Uterus (tissue), 4 donors: ENCODE data around the gene THEMIS. TPM values are rescaled to one million over a fixed set of nuclear protein-coding genes. Genes with fewer than 3 reads are reported as not detected.

Experiments
- DNase-seq, 2 donors: peaks; one replicate each; pipeline ENCODE4 v3.0.0-alpha.2; 2019 to 2020
- H3K27ac ChIP-seq, 2 donors: fragments of 200-600 bp; sonication (generic); 1 replicate in 1 of 2; 2 replicates in 1 of 2; pipeline ENCODE4 v1.5.1; 2016 to 2018
- H3K27me3 ChIP-seq, 2 donors: fragments of 200-600 bp; sonication (generic); one replicate each; pipeline ENCODE4 v1.5.1; 2018 to 2019; ENCODE audit warnings: control low read depth in 1 of 2
- H3K36me3 ChIP-seq, 2 donors: fragments of 200-600 bp; sonication (generic); one replicate each; pipeline ENCODE4 v1.5.1; 2019; ENCODE audit warnings: control low read depth in 1 of 2
- H3K4me1 ChIP-seq, 2 donors: fragments of 200-600 bp; sonication (generic); one replicate each; pipeline ENCODE4 v1.5.1; 2018 to 2019; ENCODE audit warnings: control low read depth in 1 of 2
- H3K4me3 ChIP-seq, 2 donors: fragments of 200-600 bp; sonication (generic); 1 replicate in 1 of 2; 2 replicates in 1 of 2; pipeline ENCODE4 v1.5.1; 2018 to 2019; ENCODE audit warnings: mild to moderate bottlenecking in 1 of 2
- H3K9me3 ChIP-seq, 2 donors: fragments of 200-600 bp; sonication (generic); one replicate each; pipeline ENCODE4 v1.5.1; 2019; ENCODE audit warnings: control low read depth in 1 of 2
- POLR2A ChIP-seq, 2 donors: fragments of 450-650 bp; IDR thresholded peaks; one replicate each; pipeline ENCODE4 v1.6.1; 2016; ENCODE audit warnings: antibody characterized with exemption in 2 of 2, mild to moderate bottlenecking in 1 of 2, moderate library complexity in 1 of 2
- intact Hi-C: fragments of 100-400 bp; cut with DNase I; formaldehyde crosslinking; loops from one replicate; pipeline ENCODE4 v1.15.1; 2023; ENCODE audit warnings: low total_unique reads
- total RNA-seq, 4 donors: library from RNA; depleted of rRNA in 3 of 4; stranded (reverse); fragments of >200 nt in 3 of 4; gene quantifications; one replicate each; pipeline versions ENCODE4 v1.1.0 to v1.2.4, GENCODE V29; 2014 to 2023
- TF ChIP-seq, protein P1 (sequence below), 4 experiments: fragments of 200-600 bp in 2 of 4; fragments of 450-650 bp in 2 of 4; sonication (generic) in 2 of 4; IDR thresholded peaks; one replicate each; pipeline ENCODE4 v1.5.1; 2016 to 2019; ENCODE audit warnings: antibody characterized with exemption in 4 of 4, mild to moderate bottlenecking in 2 of 4, moderate library complexity in 1 of 4
- donor health status: DM: yes; HTN: yes; CAD: no.

The THEMIS gene
- total RNA-seq, 4 donors from 2014 or later, result 0.21 to 1.6 (median 0.59) TPM; not detected in 1

DNA sequence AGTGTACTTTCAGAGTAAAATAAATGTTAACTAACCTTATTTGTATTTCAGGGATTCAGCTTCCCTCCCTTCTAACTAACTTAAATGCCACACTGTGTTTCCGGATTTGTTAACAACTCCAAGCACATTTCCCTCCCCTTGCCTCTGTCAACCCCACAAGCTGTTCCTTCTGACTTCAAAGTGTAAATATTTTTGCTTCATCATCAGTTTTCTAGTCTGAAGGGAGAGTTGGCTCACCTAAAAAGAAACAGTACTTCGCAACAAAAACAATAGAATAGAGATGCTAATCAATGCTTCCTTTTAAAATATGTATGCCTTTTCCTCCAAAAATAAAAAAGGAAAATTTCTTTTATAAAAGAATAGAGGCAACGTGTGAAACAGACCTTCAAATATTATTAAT, 132.6 kb downstream of the THEMIS start:
- intact Hi-C loops, result no loop called here
- Histone ChIP-seq H3K27ac (no peak overlapping the region), H3K27me3 (no peaks in the 10 kb centered on the region), H3K4me1 (no peaks in the 10 kb centered on the region), H3K36me3 (no peaks in the 10 kb centered on the region), H3K4me3 (no peak overlapping the region), H3K9me3 (no peaks in the 10 kb centered on the region)
- no peak for DNase-seq
- TF ChIP-seq, protein P1, sequence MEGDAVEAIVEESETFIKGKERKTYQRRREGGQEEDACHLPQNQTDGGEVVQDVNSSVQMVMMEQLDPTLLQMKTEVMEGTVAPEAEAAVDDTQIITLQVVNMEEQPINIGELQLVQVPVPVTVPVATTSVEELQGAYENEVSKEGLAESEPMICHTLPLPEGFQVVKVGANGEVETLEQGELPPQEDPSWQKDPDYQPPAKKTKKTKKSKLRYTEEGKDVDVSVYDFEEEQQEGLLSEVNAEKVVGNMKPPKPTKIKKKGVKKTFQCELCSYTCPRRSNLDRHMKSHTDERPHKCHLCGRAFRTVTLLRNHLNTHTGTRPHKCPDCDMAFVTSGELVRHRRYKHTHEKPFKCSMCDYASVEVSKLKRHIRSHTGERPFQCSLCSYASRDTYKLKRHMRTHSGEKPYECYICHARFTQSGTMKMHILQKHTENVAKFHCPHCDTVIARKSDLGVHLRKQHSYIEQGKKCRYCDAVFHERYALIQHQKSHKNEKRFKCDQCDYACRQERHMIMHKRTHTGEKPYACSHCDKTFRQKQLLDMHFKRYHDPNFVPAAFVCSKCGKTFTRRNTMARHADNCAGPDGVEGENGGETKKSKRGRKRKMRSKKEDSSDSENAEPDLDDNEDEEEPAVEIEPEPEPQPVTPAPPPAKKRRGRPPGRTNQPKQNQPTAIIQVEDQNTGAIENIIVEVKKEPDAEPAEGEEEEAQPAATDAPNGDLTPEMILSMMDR (IDR thresholded peaks at IDR 0.05), result no peak
- TF ChIP-seq POLR2A (IDR thresholded peaks at IDR 0.05), result no peak

DNA sequence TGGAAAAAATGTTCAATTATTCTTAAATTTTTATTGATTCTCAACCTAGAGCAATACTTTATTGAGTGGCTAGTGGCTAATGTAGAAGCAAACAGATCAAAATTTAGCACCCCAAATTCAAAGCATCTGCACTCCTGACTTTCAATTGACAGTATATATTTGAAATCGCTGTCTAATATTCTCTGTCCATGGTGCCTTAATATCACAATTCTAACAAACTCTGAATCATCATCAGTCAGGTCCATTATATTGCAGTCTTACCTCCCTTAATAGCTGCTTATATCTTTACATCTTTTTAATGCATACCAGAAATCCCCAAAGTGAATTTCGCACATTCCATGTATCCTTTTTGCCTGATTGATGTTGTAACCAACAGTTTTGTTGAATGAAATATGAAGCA, 134.9 kb downstream of the THEMIS start:
- intact Hi-C loops, result no loop called here
- no peaks in the 10 kb centered on the region for H3K9me3 ChIP-seq
- no peak for TF ChIP-seq POLR2A (IDR thresholded peaks at IDR 0.05)
- TF ChIP-seq, protein P1 (IDR thresholded peaks at IDR 0.05), result no peak
- DNase-seq, result no peak
- H3K27ac ChIP-seq, result no peak overlapping the region
- no peaks in the 10 kb centered on the region for H3K36me3 ChIP-seq
- no peak overlapping the region for H3K4me3 ChIP-seq
- no peaks in the 10 kb centered on the region for H3K27me3 ChIP-seq
- H3K4me1 ChIP-seq, result no peaks in the 10 kb centered on the region

DNA sequence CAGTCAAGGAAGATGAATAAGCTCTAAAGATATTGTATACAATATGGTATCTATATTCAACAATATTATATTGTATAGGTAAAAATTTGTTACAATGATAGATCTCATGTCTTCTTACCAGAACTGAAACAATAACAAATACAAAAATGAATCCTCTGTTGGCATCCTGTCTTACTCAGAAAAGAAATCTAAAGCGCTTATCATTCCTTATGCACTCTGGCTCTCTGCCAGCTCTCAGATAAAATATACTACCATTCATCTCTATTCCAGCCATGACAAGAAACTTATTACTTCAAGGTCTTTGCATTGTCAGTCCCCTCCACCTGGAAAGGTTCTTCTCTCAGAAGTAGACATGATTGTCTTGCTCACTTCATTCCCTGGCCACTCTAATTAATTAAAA, 138.6 kb downstream of the THEMIS start:
- Histone ChIP-seq H3K27me3 (no peaks in the 10 kb centered on the region), H3K4me1 (no peaks in the 10 kb centered on the region), H3K4me3 (no peak overlapping the region), H3K36me3 (no peaks in the 10 kb centered on the region), H3K27ac (no peak overlapping the region), H3K9me3 (no peaks in the 10 kb centered on the region)
- no peak for TF ChIP-seq POLR2A (IDR thresholded peaks at IDR 0.05)
- TF ChIP-seq, protein P1 (IDR thresholded peaks at IDR 0.05), result no peak
- intact Hi-C loops, result no loop called here
- no peak for DNase-seq

DNA sequence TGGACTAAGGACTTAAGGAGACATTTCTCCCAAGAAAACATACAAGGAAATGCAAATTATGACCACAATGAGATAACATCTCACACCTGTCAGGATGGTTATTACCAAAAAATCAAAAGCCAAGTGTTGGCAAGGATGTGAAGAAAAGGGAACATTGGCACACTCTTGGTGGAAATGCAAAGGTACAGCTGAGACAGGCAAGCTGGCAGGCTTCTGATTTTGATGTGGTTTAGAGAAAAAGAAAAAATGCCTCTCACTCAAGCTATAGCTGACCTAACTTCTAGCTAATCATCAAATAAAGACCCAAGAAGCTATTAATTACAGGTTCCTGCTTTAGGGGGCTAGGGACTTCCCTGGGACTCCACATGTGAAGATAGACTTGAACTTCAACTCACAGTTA, 139.8 kb downstream of the THEMIS start:
- no peak overlapping the region for H3K4me3 ChIP-seq
- H3K27me3 ChIP-seq, result no peaks in the 10 kb centered on the region
- no peaks in the 10 kb centered on the region for H3K9me3 ChIP-seq
- H3K36me3 ChIP-seq, result no peaks in the 10 kb centered on the region
- no peak for DNase-seq
- intact Hi-C loops, result no loop called here
- no peak for TF ChIP-seq POLR2A (IDR thresholded peaks at IDR 0.05)
- TF ChIP-seq, protein P1 (IDR thresholded peaks at IDR 0.05), result no peak
- H3K4me1 ChIP-seq, result no peaks in the 10 kb centered on the region
- H3K27ac ChIP-seq, result no peak overlapping the region

DNA sequence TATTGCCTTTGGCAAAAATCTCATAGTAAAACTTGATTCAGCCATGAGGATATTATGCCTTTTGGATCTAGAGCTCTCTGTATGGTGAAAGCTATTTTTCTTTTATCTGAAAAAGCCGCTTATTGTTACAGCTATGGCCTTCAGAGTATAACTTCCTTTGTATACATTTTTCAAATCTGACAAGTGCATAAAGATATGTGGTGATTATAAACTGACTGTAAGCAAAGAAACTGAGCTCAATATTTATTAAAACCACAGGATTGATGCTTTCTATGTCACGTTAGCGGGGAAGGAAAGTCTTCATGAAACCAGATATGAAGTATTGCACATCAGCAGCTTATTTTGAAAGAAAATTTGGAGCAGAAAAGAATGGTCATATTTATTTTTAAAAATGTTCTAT, 151.8 kb downstream of the THEMIS start:
- Histone ChIP-seq H3K4me1 (no peaks in the 10 kb centered on the region), H3K27ac (no peak overlapping the region), H3K9me3 (no peaks in the 10 kb centered on the region), H3K27me3 (no peaks in the 10 kb centered on the region), H3K36me3 (no peaks in the 10 kb centered on the region), H3K4me3 (no peak overlapping the region)
- TF ChIP-seq, protein P1 (IDR thresholded peaks at IDR 0.05), result no peak
- no peak for TF ChIP-seq POLR2A (IDR thresholded peaks at IDR 0.05)
- no peak for DNase-seq
- intact Hi-C loops, result no loop called here
